NT2/D1 (cell line): ENCODE data around the gene SMIM31.

Experiments used
- SUZ12 ChIP-seq: IDR thresholded peaks from 2 replicates; pipeline ENCODE4 v1.6.1; 2011; ENCODE audit not compliant: insufficient read length, insufficient read depth; ENCODE audit errors: extremely low read depth
- YY1 ChIP-seq: IDR thresholded peaks from 2 replicates; pipeline ENCODE4 v1.6.1; 2011; ENCODE audit not compliant: insufficient read length, insufficient read depth
- ZNF274 ChIP-seq: IDR thresholded peaks from 2 replicates; pipeline ENCODE4 v1.6.1; 2011; ENCODE audit warnings: mild to moderate bottlenecking, low read depth, low read length

- TF ChIP-seq ZNF274 (no peak), YY1 (no peak), SUZ12 (no peak)
These were observed 75.0 kb downstream of the SMIM31 start for GRCh38 chr4:164828955-164829354.
